ENCODE results near the gene OPN4.

OPN4 gene

GRCh38 chr10:86647773-86648703 is 6.3 kb upstream of the OPN4 start:
- no peak for DNase-seq (ENCODE audit: low read depth in 2 of 2)

GRCh38 chr10:86648704-86649427 is 5.5 kb upstream of the OPN4 start:
- DNase-seq (ENCODE audit: low read depth in 2 of 2): no peak

GRCh38 chr10:86649471-86650150 is 4.7 kb upstream of the OPN4 start:
- DNase-seq (ENCODE audit: low read depth in 2 of 2): no peak

- DNase-seq (ENCODE audit: low read depth in 2 of 2): no peak
Measured at GRCh38 chr10:86650151-86650550, 4.2 kb upstream of the OPN4 start.

- no peak for DNase-seq (ENCODE audit: low read depth in 2 of 2)
Measured at GRCh38 chr10:86651021-86651471, 3.3 kb upstream of the OPN4 start.

GRCh38 chr10:86651631-86652331 is 2.6 kb upstream of the OPN4 start:
- DNase-seq (ENCODE audit: low read depth in 2 of 2): no peak

GRCh38 chr10:86652361-86653202 is 1.8 kb upstream of the OPN4 start:
- no peak for DNase-seq (ENCODE audit: low read depth in 2 of 2)

GRCh38 chr10:86653379-86653778 is 968 bp upstream of the OPN4 start:
- DNase-seq (ENCODE audit: low read depth in 2 of 2): no peak

- no peak for DNase-seq (ENCODE audit: low read depth in 2 of 2)
Measured at GRCh38 chr10:86653987-86654386, 360 bp upstream of the OPN4 start.

GRCh38 chr10:86655173-86655540 is 810 bp downstream of the OPN4 start:
- no peak for DNase-seq (ENCODE audit: low read depth in 2 of 2)

- DNase-seq (ENCODE audit: low read depth in 2 of 2): no peak
Measured at GRCh38 chr10:86655596-86655995, 1.2 kb downstream of the OPN4 start.

- DNase-seq (ENCODE audit: low read depth in 2 of 2): no peak
Measured at GRCh38 chr10:86657011-86657395, 2.7 kb downstream of the OPN4 start.

- DNase-seq (ENCODE audit: low read depth in 2 of 2): no peak
Measured at GRCh38 chr10:86657396-86658011, 3.2 kb downstream of the OPN4 start.

- no peak for DNase-seq (ENCODE audit: low read depth in 2 of 2)
Measured at GRCh38 chr10:86658261-86658741, 4.0 kb downstream of the OPN4 start.

- no peak for DNase-seq (ENCODE audit: low read depth in 2 of 2)
Measured at GRCh38 chr10:86658751-86659150, 4.4 kb downstream of the OPN4 start.

GRCh38 chr10:86659161-86659691 is 4.9 kb downstream of the OPN4 start:
- no peak for DNase-seq (ENCODE audit: low read depth in 2 of 2)

- DNase-seq (ENCODE audit: low read depth in 2 of 2): no peak
Measured at GRCh38 chr10:86659721-86660453, 5.5 kb downstream of the OPN4 start.

GRCh38 chr10:86661161-86662025 is 7.0 kb downstream of the OPN4 start:
- no peak for DNase-seq (ENCODE audit: low read depth in 2 of 2)
